ENCODE results near the gene BRCA2.
"Not testable (repeated sequence)": the region's sequence is repeated elsewhere in the genome, so short reads cannot be mapped to it uniquely, and the experiment has no call there.

GRCh38 chr13:32355935-32356334, 40.6 kb downstream of the BRCA2 start:
- not testable (repeated sequence) for TF ChIP-seq CTCF (IDR thresholded peaks at IDR 0.05); EZH2 (IDR thresholded peaks at IDR 0.05; ENCODE audit: borderline replicate concordance, insufficient read depth, low read depth, low read length, poor library complexity, severe bottlenecking)

Data from B cell (primary cell).